ENCODE measurements around the gene CNTN4. TPM values are rescaled to one million over a fixed set of nuclear protein-coding genes. Genes with fewer than 3 reads are reported as not detected.

Gene CNTN4
- total RNA-seq, 8 experiments from 2014 or later, result 0.31 to 27.6 (median 15.8) TPM

DNA sequence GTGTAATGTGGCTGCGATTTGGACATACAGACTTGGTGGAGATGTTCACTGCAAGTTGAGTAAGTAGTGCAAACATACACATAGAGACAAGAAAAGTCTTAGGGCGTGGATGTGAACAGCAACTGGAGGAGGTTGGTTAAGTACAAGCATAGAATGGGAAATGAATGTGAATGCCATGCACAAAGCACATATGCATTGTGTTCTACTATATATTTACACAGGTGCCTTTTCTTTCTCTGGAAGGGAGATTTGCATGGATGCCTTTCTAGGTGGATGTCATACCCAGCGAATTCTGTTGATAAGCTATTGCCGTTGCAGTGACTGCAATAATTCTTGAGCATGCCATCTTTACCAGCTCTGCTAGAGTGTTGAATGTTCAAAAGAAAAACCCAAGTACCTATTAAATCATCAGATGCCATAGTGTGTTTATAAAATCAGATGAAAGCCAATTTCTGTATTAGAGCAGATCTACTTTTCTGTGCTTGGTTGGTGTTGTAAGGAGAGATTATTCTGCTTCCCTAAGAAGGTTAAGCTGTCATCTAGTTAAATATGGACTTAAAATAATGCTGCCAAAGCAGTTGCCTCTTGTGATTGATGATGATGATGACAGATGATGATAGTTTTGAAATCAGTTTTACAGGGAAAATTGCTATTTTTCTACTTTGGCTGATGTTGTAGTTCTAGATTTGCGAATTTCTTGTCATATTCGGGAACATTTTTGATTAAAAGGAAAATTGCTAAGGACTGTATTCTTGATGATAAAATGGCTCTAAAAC is 148.4 kb downstream of the CNTN4 start:
- WGBS, 10 experiments, result 0 to 100% (median 60%) methylated on average over 2 to 6 of the region's 6 CpGs
- in situ Hi-C loops (cut with MboI; ENCODE audit: low pct_unique_long_range_greater_than_20kb in 2 of 9, low sequenced_read_pairs in 9 of 9, unreplicated experiment in 9 of 9), result no loop called here

GRCh38 chr3:2247831-2248230 is 149.2 kb downstream of the CNTN4 start:
- Histone ChIP-seq H3K4me3 (no peak overlapping the region), H3K4me1 (replicated peaks in 1 of 2) (peaks cover 0 to 9% of the 10 kb centered on the region in 2 donors), H3K27ac (no peak overlapping the region)
- WGBS, 10 experiments, result 4 to 100% (median 64%) methylated on average over 1 to 4 of the region's 4 CpGs
- in situ Hi-C loops (cut with MboI; ENCODE audit: low pct_unique_long_range_greater_than_20kb in 2 of 9, low sequenced_read_pairs in 9 of 9, unreplicated experiment in 9 of 9), result no loop called here
- ATAC-seq (replicated peaks in 6 of 8), result no peak

More for the DNA sequence above, 148.4 kb downstream of the CNTN4 start:
- peak in 4 of 8 experiments; percentile 18 to 86 (median 52) for ATAC-seq (replicated peaks in 6 of 8)
- H3K27ac ChIP-seq, result no peak overlapping the region
- H3K4me3 ChIP-seq, result no peak overlapping the region
- peaks cover 0 to 9% of the 10 kb centered on the region in 2 donors for H3K4me1 ChIP-seq (replicated peaks in 1 of 2)

- WGBS, 10 experiments, result 0 to 91% (median 71%) methylated on average over 1 to 3 of the region's 3 CpGs
- ATAC-seq (replicated peaks in 6 of 8), result no peak
- in situ Hi-C loops (cut with MboI; ENCODE audit: low pct_unique_long_range_greater_than_20kb in 2 of 9, low sequenced_read_pairs in 9 of 9, unreplicated experiment in 9 of 9), result no loop called here
Observed at GRCh38 chr3:2250783-2251182, 152.1 kb downstream of the CNTN4 start.

GRCh38 chr3:2261747-2262146 is 163.1 kb downstream of the CNTN4 start:
- no peaks in the 10 kb centered on the region for H3K4me1 ChIP-seq (replicated peaks in 1 of 2)
- 4 to 80% (median 50%) methylated on average over 1 to 3 of the region's 3 CpGs for WGBS, 10 experiments
- no peak for ATAC-seq (replicated peaks in 6 of 8)
- no peak overlapping the region for H3K4me3 ChIP-seq
- in situ Hi-C loops (cut with MboI; ENCODE audit: low pct_unique_long_range_greater_than_20kb in 2 of 9, low sequenced_read_pairs in 9 of 9, unreplicated experiment in 9 of 9), result no loop called here
- H3K27ac ChIP-seq, result no peak overlapping the region

More at GRCh38 chr3:2250783-2251182, 152.1 kb downstream of the CNTN4 start:
- no peak overlapping the region for H3K4me3 ChIP-seq
- H3K27ac ChIP-seq, result no peak overlapping the region
- peaks cover 0 to 9% of the 10 kb centered on the region in 2 donors for H3K4me1 ChIP-seq (replicated peaks in 1 of 2)

DNA sequence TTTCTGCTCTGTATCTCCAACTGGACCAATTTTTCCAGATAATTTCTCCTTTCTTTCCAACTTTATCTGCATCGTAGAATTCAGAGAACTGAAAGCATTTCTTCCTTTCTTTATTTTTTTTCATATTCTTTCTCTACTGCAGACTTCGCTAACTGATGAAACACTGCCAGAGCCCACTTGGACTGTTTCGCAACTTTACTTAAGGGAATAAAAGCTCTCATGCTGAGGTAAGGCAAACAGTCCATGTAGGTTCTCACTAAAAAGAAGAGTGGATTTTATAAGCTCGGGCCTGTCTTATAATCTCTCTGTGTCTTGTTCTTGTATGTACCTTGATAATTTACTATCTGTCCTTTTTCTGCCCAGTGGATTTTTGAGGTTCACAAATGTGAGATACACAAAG is 163.5 kb downstream of the CNTN4 start:
- ATAC-seq (replicated peaks in 6 of 8), result no peak
- in situ Hi-C loops (cut with MboI; ENCODE audit: low pct_unique_long_range_greater_than_20kb in 2 of 9, low sequenced_read_pairs in 9 of 9, unreplicated experiment in 9 of 9), result no loop called here
- H3K4me1 ChIP-seq (replicated peaks in 1 of 2), result no peaks in the 10 kb centered on the region
- 8 to 96% (median 75%) methylated on average over 4 of the region's 4 CpGs; no CpG with 5 or more reads in 1 of the 10 experiments for WGBS, 10 experiments
- no peak overlapping the region for H3K4me3 ChIP-seq
- H3K27ac ChIP-seq, result no peak overlapping the region

- Histone ChIP-seq H3K4me1 (replicated peaks in 1 of 2) (peaks cover 0 to 4% of the 10 kb centered on the region in 2 donors), H3K4me3 (no peak overlapping the region), H3K27ac (no peak overlapping the region)
- in situ Hi-C loops (cut with MboI; ENCODE audit: low pct_unique_long_range_greater_than_20kb in 2 of 9, low sequenced_read_pairs in 9 of 9, unreplicated experiment in 9 of 9), result no loop called here
- no peak for ATAC-seq (replicated peaks in 6 of 8)
- 0 to 100% (median 20%) methylated on average over 1 of the region's 1 CpG; no CpG with 5 or more reads in 3 of the 10 experiments for WGBS, 10 experiments
Observed at GRCh38 chr3:2266606-2267005, 167.9 kb downstream of the CNTN4 start.

DNA sequence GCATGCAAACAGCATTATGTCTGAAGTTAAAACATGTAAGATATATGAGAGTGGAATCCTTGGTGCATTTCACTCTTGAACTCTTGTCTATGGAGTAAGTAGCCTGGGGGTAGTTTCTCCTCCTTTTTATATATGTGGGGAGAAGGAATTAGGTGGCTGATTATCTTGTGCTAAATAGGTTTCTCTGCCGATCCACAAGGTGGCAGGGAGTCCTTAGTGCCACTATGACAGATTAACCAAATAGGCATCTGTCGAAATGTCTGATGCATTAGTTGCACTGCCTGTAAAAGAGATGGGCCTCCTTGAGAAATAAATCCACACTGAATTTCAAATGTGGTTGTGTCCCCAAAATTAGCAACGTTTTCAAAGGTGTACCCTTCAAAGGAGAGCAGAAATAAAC is 170.1 kb downstream of the CNTN4 start:
- Histone ChIP-seq H3K27ac (no peak overlapping the region), H3K4me3 (no peak overlapping the region), H3K4me1 (replicated peaks in 1 of 2) (peaks cover 0 to 4% of the 10 kb centered on the region in 2 donors)
- in situ Hi-C loops (cut with MboI; ENCODE audit: low pct_unique_long_range_greater_than_20kb in 2 of 9, low sequenced_read_pairs in 9 of 9, unreplicated experiment in 9 of 9), result no loop called here
- 6 to 57% (median 41%) methylated on average over 2 to 3 of the region's 3 CpGs; no CpG with 5 or more reads in 4 of the 10 experiments for WGBS, 10 experiments
- ATAC-seq (replicated peaks in 6 of 8), result no peak

- H3K4me3 ChIP-seq, result no peak overlapping the region
- H3K27ac ChIP-seq, result no peak overlapping the region
- 0 to 100% (median 60%) methylated on average over 1 of the region's 1 CpG; no CpG with 5 or more reads in 3 of the 10 experiments for WGBS, 10 experiments
- peaks cover 0 to 2% of the 10 kb centered on the region in 2 donors for H3K4me1 ChIP-seq (replicated peaks in 1 of 2)
- ATAC-seq (replicated peaks in 6 of 8), result peak in 2 of 8 experiments; percentile 32 to 33
- in situ Hi-C loops (cut with MboI; ENCODE audit: low pct_unique_long_range_greater_than_20kb in 2 of 9, low sequenced_read_pairs in 9 of 9, unreplicated experiment in 9 of 9), result no loop called here
Observed at GRCh38 chr3:2274526-2274925, 175.9 kb downstream of the CNTN4 start.

DNA sequence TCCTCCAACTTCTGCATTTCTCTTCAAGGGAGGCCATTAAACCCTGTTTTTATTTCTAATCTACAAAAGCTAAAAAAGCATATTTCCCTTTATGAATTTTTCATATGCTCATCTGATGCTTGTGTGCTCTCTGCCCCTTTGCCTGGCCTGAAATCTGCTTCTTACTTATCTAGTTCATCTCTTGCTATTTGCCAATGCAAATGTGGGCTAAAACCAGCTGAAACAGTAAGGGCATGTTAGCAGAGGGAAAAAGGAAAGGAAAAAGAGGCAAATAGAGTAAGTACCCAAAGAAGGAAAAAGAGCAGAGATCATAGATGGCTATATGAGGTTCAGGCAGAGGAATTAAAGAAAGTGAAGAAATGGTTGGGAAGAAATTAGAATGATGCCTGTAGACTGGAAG is 185.2 kb downstream of the CNTN4 start:
- Histone ChIP-seq H3K4me3 (no peak overlapping the region), H3K4me1 (replicated peaks in 1 of 2) (no peaks in the 10 kb centered on the region), H3K27ac (no peak overlapping the region)
- no peak for ATAC-seq (replicated peaks in 6 of 8)
- in situ Hi-C loops (cut with MboI; ENCODE audit: low pct_unique_long_range_greater_than_20kb in 2 of 9, low sequenced_read_pairs in 9 of 9, unreplicated experiment in 9 of 9), result no loop called here

- Histone ChIP-seq H3K27ac (no peak overlapping the region), H3K4me3 (no peak overlapping the region), H3K4me1 (replicated peaks in 1 of 2) (peaks cover 0 to 11% of the 10 kb centered on the region in 2 donors)
- ATAC-seq (replicated peaks in 6 of 8), result no peak
- in situ Hi-C loops (cut with MboI; ENCODE audit: low pct_unique_long_range_greater_than_20kb in 2 of 9, low sequenced_read_pairs in 9 of 9, unreplicated experiment in 9 of 9), result no loop called here
- WGBS, 10 experiments, result 0 to 100% (median 77%) methylated on average over 1 to 3 of the region's 3 CpGs
Observed at GRCh38 chr3:2300938-2301337, 202.3 kb downstream of the CNTN4 start.

- Histone ChIP-seq H3K27ac (no peak overlapping the region), H3K4me3 (no peak overlapping the region), H3K4me1 (replicated peaks in 1 of 2) (peaks cover 0 to 11% of the 10 kb centered on the region in 2 donors)
- in situ Hi-C loops (cut with MboI; ENCODE audit: low pct_unique_long_range_greater_than_20kb in 2 of 9, low sequenced_read_pairs in 9 of 9, unreplicated experiment in 9 of 9), result no loop called here
- WGBS, 10 experiments, result 13 to 100% (median 76%) methylated on average over 1 of the region's 1 CpG; no CpG with 5 or more reads in 2 of the 10 experiments
- ATAC-seq (replicated peaks in 6 of 8), result no peak
Observed at GRCh38 chr3:2301361-2301760, 202.7 kb downstream of the CNTN4 start.

- WGBS, 10 experiments, result 0 to 47% (median 22%) methylated on average over 1 to 6 of the region's 6 CpGs
- in situ Hi-C loops (cut with MboI; ENCODE audit: low pct_unique_long_range_greater_than_20kb in 2 of 9, low sequenced_read_pairs in 9 of 9, unreplicated experiment in 9 of 9), result no loop called here
- H3K4me1 ChIP-seq (replicated peaks in 1 of 2), result peaks cover 0 to 11% of the 10 kb centered on the region in 2 donors
- no peak overlapping the region for H3K27ac ChIP-seq
- H3K4me3 ChIP-seq, result no peak overlapping the region
- peak in 3 of 8 experiments; percentile 24 to 25 (median 24) for ATAC-seq (replicated peaks in 6 of 8)
Observed at GRCh38 chr3:2303566-2303965, 204.9 kb downstream of the CNTN4 start.

GRCh38 chr3:2311022-2311421 is 212.4 kb downstream of the CNTN4 start:
- H3K4me3 ChIP-seq, result no peak overlapping the region
- no peak overlapping the region for H3K27ac ChIP-seq
- ATAC-seq (replicated peaks in 6 of 8), result peak in 3 of 8 experiments; percentile 48 to 60 (median 57)
- H3K4me1 ChIP-seq (replicated peaks in 1 of 2), result peaks cover 0 to 4% of the 10 kb centered on the region in 2 donors
- in situ Hi-C loops (cut with MboI; ENCODE audit: low pct_unique_long_range_greater_than_20kb in 2 of 9, low sequenced_read_pairs in 9 of 9, unreplicated experiment in 9 of 9), result no loop called here
- WGBS, 10 experiments, result 5 to 95% (median 53%) methylated on average over 1 to 2 of the region's 2 CpGs

DNA sequence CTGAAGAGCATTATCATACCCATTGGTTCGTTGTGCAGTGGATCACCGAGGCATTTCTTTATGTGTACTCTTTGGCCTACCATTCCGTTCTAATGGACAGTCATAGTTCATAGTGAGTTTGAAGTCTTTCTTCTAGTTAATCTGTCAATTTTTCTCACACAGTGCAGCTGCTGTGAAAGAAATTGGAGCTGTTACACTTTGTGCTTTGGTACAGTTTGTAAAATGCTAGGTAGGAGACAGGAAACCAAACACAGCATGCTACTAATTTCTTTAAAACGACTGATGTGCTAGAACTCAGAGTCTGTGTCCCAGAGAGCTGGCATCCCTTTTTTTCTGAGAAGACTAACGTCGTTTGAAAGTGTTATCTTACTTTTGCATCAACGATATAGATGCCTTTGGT is 218.9 kb downstream of the CNTN4 start:
- no peak for ATAC-seq (replicated peaks in 6 of 8)
- no peaks in the 10 kb centered on the region for H3K4me1 ChIP-seq (replicated peaks in 1 of 2)
- WGBS, 10 experiments, result 0 to 90% (median 48%) methylated on average over 2 to 7 of the region's 7 CpGs
- in situ Hi-C loops (cut with MboI; ENCODE audit: low pct_unique_long_range_greater_than_20kb in 2 of 9, low sequenced_read_pairs in 9 of 9, unreplicated experiment in 9 of 9), result no loop called here
- no peak overlapping the region for H3K4me3 ChIP-seq
- H3K27ac ChIP-seq, result no peak overlapping the region
